Stimulated activated CD8-positive, alpha-beta memory T cell treated with anti-CD3 and anti-CD28 coated beads, Interleukin-4, amount 100 ng/mL, for 4 hours (primary cell): Measurements from ENCODE around the gene BPIFB2.

ENCODE experiments used
- DNase-seq, 2 donors: peaks; one replicate each; pipeline ENCODE4 v3.0.0-alpha.2; 2020; ENCODE audit warnings: low read depth in 2 of 2, low spot score in 1 of 2

The BPIFB2 gene

GRCh38 chr20:33067806-33068205 is 60.3 kb downstream of the BPIFB2 start:
- DNase-seq, result no peak

- no peak for DNase-seq
Measured at GRCh38 chr20:33068251-33068939, 60.9 kb downstream of the BPIFB2 start.

GRCh38 chr20:33069673-33070072 is 62.2 kb downstream of the BPIFB2 start:
- no peak for DNase-seq

DNA sequence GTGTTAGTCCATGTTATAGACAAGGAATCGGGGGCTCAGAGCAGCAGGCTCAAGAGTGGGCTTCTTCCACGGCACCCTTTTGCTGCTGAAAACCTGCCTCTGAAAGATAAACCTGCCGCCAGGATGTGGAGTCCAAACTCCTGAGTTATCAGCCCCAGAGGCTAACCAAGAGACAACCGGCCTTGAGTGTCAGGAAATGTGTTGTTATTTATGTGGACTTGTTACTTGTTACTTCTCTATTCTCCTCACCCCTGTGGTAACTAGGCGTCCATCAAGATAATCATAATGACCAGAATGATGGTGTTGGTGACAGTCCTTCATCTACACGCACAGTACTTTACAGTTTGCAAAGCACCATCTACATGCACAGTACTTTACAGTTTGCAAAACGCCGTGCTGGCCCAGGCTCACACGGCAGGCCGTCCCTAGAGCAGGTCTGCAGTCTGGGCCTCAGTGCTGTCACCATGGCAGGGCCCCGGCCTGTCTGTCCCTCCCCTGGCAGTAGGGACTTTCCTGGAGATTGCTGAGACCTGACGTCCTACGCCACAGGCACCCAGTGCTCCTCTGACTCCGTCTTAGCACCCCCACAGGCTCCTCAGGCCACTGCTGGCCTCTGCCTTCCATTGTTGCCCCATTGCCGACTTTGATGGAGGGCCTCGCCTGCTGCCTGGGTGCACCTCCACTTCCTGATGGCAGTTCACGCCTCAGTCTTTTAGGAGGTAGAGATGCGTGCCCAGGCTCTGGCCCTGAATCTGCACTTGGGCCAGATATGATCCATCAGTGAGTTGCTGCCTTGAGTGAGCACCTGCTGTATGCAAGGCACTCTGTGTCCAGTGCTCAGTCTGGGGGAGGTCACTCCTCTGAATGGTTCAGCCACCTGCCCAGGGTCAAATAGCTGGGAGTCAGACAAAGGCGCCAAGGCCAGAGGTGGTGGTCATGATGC is 62.9 kb downstream of the BPIFB2 start:
- DNase-seq, result no peak

- DNase-seq, result no peak
Measured at GRCh38 chr20:33071198-33071597, 63.7 kb downstream of the BPIFB2 start.

DNA sequence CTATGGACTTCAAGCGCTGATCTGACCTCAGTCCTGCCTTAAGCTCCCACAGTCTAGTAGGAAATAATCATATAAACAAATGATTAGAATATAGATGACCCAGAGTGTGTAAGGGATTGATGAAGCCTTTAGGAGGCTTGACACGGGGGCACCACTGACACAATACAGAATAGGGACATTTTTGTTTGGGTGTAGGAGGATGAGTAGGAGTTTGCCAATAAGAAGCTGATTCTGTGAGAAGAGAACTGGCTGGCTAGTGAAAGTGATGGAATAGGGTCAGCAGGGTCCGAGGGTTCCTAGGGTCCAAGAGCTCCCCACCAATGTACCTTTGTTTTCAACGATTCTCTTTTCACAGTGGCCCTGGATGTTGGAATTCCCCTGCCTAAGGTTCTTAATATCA is 64.9 kb downstream of the BPIFB2 start:
- DNase-seq, result no peak

- no peak for DNase-seq
Measured at GRCh38 chr20:33072813-33073212, 65.3 kb downstream of the BPIFB2 start.
